AG04450 (cell line): ENCODE data around the gene LRP11. TPM values are rescaled to one million over a fixed set of nuclear protein-coding genes. Genes with fewer than 3 reads are reported as not detected.
"Not testable (repeated sequence)": the region's sequence is repeated elsewhere in the genome, so short reads cannot be mapped to it uniquely, and the experiment has no call there.

ENCODE experiments used
- CTCF ChIA-PET: fragments of 300-600, 350-600 bp; formaldehyde crosslinking; extraction: SDS; loops from one replicate; lab custom pipeline; 2022; ENCODE audit warnings: antibody characterized with exemption, inconsistent platforms; lab: Charles Lee
- POLR2A ChIA-PET: fragments of 350-600 bp; formaldehyde crosslinking; extraction: SDS; loops from one replicate; lab custom pipeline; 2021; ENCODE audit warnings: antibody characterized with exemption, inconsistent platforms; lab: Yijun Ruan, JAX
- DNase-seq: peaks from one replicate; pipeline ENCODE4 v3.0.0-alpha.2; 2011; ENCODE audit warnings: low read depth, low spot score
- H3K27ac ChIP-seq: one replicate; pipeline ENCODE4 v1.5.1; 2012; ENCODE audit warnings: low read depth, low read length, control low read depth
- H3K27me3 ChIP-seq: one replicate; pipeline ENCODE4 v1.6.0; 2012; ENCODE audit warnings: low read length; ENCODE audit not compliant: control insufficient read depth, insufficient read depth
- H3K4me3 ChIP-seq: 2 replicates; pipeline ENCODE4 v1.5.1; 2011; ENCODE audit warnings: mild to moderate bottlenecking, low read depth, low read length, control low read depth
- H3K9me3 ChIP-seq: 2 replicates; pipeline ENCODE4 v1.5.1; 2012; ENCODE audit warnings: low read length; ENCODE audit not compliant: control insufficient read depth, insufficient read depth
- CTCF ChIP-seq: IDR thresholded peaks from 2 replicates; pipeline ENCODE4 v1.5.1; 2011; ENCODE audit warnings: low read depth, low read length, control low read depth, inconsistent platforms
- polyA plus RNA-seq: library from polyadenylated mRNA; depleted of rRNA; stranded (reverse); fragments of >200 nt; gene quantifications from 2 replicates; pipeline ENCODE4 v1.2.3, GENCODE V29; 2011

LRP11 gene
- polyA plus RNA-seq, 1 experiment: 71.0 TPM

DNA sequence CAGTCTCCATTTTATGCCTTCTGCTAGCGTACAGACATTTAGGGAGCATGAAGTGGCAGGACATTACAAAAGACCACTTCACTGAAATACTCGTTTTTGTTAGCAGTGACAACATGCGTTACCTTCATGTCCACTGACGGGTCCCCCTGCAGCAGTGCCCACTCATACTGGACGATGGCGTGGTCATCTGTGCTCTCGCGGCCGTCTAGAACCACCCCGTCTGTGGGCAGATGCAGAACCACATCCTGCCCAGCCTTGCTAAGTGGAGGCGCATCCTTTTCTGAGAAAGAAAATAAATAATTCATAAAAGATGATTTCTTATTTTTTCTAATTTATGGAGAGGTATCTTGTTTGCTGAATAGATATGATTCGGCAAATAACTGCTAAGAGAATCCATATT is 11.3 kb downstream of the LRP11 start:
- ChIA-PET POLR2A (no interaction called here), CTCF (interaction anchor here (1.0 to 2.0 kb wide), 2 partner anchors 18 to 83 kb away, joined by 3 to 4 read pairs; no protein-coding TSS in a partner anchor)
- H3K9me3 ChIP-seq: no peaks in the 10 kb centered on the region
- no peaks in the 10 kb centered on the region for H3K27me3 ChIP-seq
- DNase-seq: no peak
- no peak overlapping the region for H3K4me3 ChIP-seq
- TF ChIP-seq CTCF: no peak
- H3K27ac ChIP-seq: no peak overlapping the region

GRCh38 chr6:149852180-149852579 is 12.0 kb downstream of the LRP11 start:
- POLR2A ChIA-PET: no interaction called here
- H3K9me3 ChIP-seq: no peaks in the 10 kb centered on the region
- DNase-seq: no peak
- H3K27ac ChIP-seq: peak overlapping the region; percentile 58
- no peak for TF ChIP-seq CTCF
- H3K27me3 ChIP-seq: no peaks in the 10 kb centered on the region
- H3K4me3 ChIP-seq: no peak overlapping the region
- CTCF ChIA-PET: interaction anchor here (0.6 to 2.0 kb wide), 3 partner anchors 10 to 83 kb away, joined by 3 to 7 read pairs (median 4); no protein-coding TSS in a partner anchor

DNA sequence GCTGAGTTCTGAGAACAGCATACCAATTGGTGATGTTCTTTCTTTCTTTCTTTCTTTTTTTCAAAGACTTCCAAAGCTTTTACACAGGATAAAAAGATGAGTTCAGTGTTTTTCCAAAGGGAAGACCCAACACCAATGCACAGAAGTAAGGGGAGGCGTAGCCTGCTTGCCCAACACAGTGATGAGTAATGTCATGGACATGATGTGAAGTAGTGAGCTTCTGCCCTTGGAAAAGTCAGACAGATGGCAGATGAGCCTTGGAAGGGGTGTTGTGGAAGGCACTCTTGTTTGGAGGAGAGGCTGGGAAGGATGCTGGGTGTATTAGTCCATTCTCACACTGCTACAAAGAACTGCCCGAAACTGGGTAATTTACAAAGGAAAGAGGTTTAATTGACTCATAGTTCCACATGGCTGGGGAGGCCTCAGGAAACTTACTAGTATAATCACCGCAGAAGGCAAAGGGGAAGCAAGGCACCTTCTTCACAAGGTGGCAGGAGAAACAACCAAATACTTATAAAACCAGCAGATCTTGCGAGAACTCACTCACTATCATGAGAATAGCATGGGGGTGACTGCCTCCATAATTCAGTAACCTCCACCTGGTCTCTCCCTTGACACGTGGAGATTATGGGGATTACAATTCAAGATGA is 12.6 kb downstream of the LRP11 start:
- no peaks in the 10 kb centered on the region for H3K9me3 ChIP-seq
- no peak overlapping the region for H3K4me3 ChIP-seq
- TF ChIP-seq CTCF: no peak
- CTCF ChIA-PET: interaction anchor here (0.6 to 2.0 kb wide), 4 partner anchors 16 to 1076 kb away, joined by 3 to 4 read pairs (median 3); no protein-coding TSS in a partner anchor
- DNase-seq: no peak
- POLR2A ChIA-PET: interaction anchor here (1.0 kb wide), 1 partner anchor 11 kb away, joined by 3 read pairs; no protein-coding TSS in a partner anchor
- no peaks in the 10 kb centered on the region for H3K27me3 ChIP-seq
- H3K27ac ChIP-seq: peak overlapping the region; percentile 53

- DNase-seq, H3K27ac ChIP-seq, H3K27me3 ChIP-seq, H3K4me3 ChIP-seq, H3K9me3 ChIP-seq: not testable (repeated sequence)
- CTCF ChIA-PET: interaction anchor here (0.5 to 0.9 kb wide), 2 partner anchors 14 to 103 kb away, joined by 5 to 8 read pairs; no protein-coding TSS in a partner anchor
- POLR2A ChIA-PET: interaction anchor here (0.7 to 1.1 kb wide), 2 partner anchors 8 to 24 kb away, joined by 3 to 5 read pairs; no protein-coding TSS in a partner anchor
These were observed 15.8 kb downstream of the LRP11 start for GRCh38 chr6:149848343-149848742.

GRCh38 chr6:149847939-149848267 is 16.3 kb downstream of the LRP11 start:
- H3K27me3 ChIP-seq: no peaks in the 10 kb centered on the region
- no peak for TF ChIP-seq CTCF
- H3K27ac ChIP-seq: peak overlapping the region; percentile 58
- H3K4me3 ChIP-seq: no peak overlapping the region
- CTCF ChIA-PET: interaction anchor here (0.5 to 0.9 kb wide), 2 partner anchors 14 to 103 kb away, joined by 5 to 8 read pairs; no protein-coding TSS in a partner anchor
- DNase-seq: no peak
- no peaks in the 10 kb centered on the region for H3K9me3 ChIP-seq
- POLR2A ChIA-PET: interaction anchor here (0.7 to 1.1 kb wide), 3 partner anchors 9 to 24 kb away, joined by 3 to 5 read pairs (median 3); no protein-coding TSS in a partner anchor
